NCI-H187 treated with DMSO at 0.1 percent for 48 hours (cell line): Measurements from ENCODE around the gene ATP5ME.
"Not testable (repeated sequence)": the region's sequence is repeated elsewhere in the genome, so short reads cannot be mapped to it uniquely, and the experiment has no call there.

ENCODE experiments used
- DNase-seq: peaks from one replicate; lab custom pipeline; 2025; lab: John Stamatoyannopoulos, UW

The ATP5ME gene

GRCh38 chr4:683247-683897 is 9.3 kb upstream of the ATP5ME start:
- no peak for DNase-seq

- DNase-seq, result no peak
These were observed 8.6 kb upstream of the ATP5ME start for GRCh38 chr4:682490-683172.

- peak; percentile 44 for DNase-seq
These were observed 7.8 kb upstream of the ATP5ME start for GRCh38 chr4:681736-682451.

- DNase-seq, result no peak
These were observed 7.0 kb upstream of the ATP5ME start for GRCh38 chr4:680928-681645.

- DNase-seq, result no peak
These were observed 6.5 kb upstream of the ATP5ME start for GRCh38 chr4:680551-680927.

GRCh38 chr4:680091-680490 is 6.0 kb upstream of the ATP5ME start:
- DNase-seq, result no peak

GRCh38 chr4:679629-680028 is 5.6 kb upstream of the ATP5ME start:
- no peak for DNase-seq

- no peak for DNase-seq
These were observed 5.0 kb upstream of the ATP5ME start for GRCh38 chr4:679104-679481.

- no peak for DNase-seq
These were observed 4.4 kb upstream of the ATP5ME start for GRCh38 chr4:678331-679103.

- no peak for DNase-seq
These were observed 3.6 kb upstream of the ATP5ME start for GRCh38 chr4:677431-678293.

GRCh38 chr4:676871-677235 is 2.8 kb upstream of the ATP5ME start:
- DNase-seq, result no peak

GRCh38 chr4:675980-676870 is 2.1 kb upstream of the ATP5ME start:
- DNase-seq, result no peak

- DNase-seq, result no peak
These were observed 1.2 kb upstream of the ATP5ME start for GRCh38 chr4:675036-675882.

- no peak for DNase-seq
These were observed 556 bp downstream of the ATP5ME start for GRCh38 chr4:673349-674091.

GRCh38 chr4:671769-672168 is 2.3 kb downstream of the ATP5ME start:
- no peak for DNase-seq

GRCh38 chr4:669806-670559 is 4.1 kb downstream of the ATP5ME start:
- DNase-seq, result not testable (repeated sequence)

- DNase-seq, result not testable (repeated sequence)
These were observed 5.9 kb downstream of the ATP5ME start for GRCh38 chr4:668219-668618.

- DNase-seq, result no peak
These were observed 6.5 kb downstream of the ATP5ME start for GRCh38 chr4:667545-667925.
